Activated CD4-positive, alpha-beta T cell treated with anti-CD3 and anti-CD28 coated beads for 4 hours (primary cell): Measurements from ENCODE around the gene SPARC.
"Not testable (repeated sequence)": the region's sequence is repeated elsewhere in the genome, so short reads cannot be mapped to it uniquely, and the experiment has no call there.

Experiments used
- DNase-seq, 2 donors: peaks; one replicate each; pipeline ENCODE4 v3.0.0-alpha.2; 2020

The SPARC gene

DNA sequence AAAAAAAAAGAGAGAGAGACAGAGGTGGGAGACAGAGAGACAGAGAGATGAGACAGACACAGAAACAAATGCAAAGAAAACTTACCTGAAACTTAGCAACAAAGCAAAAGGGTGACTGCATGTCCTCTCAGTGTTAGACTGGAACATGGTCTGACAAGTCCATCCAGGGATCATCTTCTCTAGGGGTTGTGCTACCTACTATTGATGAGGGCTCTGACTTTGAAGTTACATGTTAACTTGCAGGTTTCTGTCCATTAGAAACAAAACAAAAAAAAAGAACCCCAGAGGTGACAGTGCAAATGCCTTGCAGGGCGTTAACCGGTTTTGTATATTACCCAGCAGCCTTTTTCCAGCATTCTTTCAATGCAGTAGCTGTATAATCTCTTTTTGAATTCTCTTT is 13.6 kb upstream of the SPARC start:
- DNase-seq = no peak

GRCh38 chr5:151699071-151699901 is 12.6 kb upstream of the SPARC start:
- no peak for DNase-seq

GRCh38 chr5:151698081-151698480 is 11.4 kb upstream of the SPARC start:
- DNase-seq = not testable (repeated sequence)

DNA sequence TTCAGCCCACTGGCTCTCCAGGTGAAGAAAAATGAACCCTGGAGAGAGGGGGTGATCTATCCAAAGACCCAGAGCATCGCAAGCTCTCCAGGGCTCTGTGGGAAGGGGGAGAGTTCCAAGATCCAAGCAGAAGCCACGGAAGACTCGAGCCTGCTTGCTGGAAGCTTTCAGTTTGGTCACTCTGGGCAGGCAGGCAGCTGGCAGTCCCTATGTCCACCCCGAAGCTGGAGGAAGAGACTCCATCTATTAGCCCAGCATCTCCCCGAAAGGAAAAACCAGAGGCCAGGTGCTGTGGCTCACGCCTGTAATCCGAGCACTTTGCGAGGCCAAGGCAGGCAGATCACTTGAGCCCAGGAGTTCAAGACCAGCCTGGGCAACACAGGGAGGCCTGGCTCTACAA is 10.7 kb upstream of the SPARC start:
- no peak for DNase-seq

- no peak for DNase-seq
Observed at GRCh38 chr5:151696470-151697061, 9.9 kb upstream of the SPARC start.

- DNase-seq = no peak
Observed at GRCh38 chr5:151695464-151695863, 8.7 kb upstream of the SPARC start.

GRCh38 chr5:151694035-151694485 is 7.3 kb upstream of the SPARC start:
- no peak for DNase-seq

GRCh38 chr5:151692312-151692711 is 5.6 kb upstream of the SPARC start:
- DNase-seq = no peak

- DNase-seq = no peak
Observed at GRCh38 chr5:151691706-151692105, 5.0 kb upstream of the SPARC start.

- not testable (repeated sequence) for DNase-seq
Observed at GRCh38 chr5:151689591-151689990, 2.9 kb upstream of the SPARC start.

GRCh38 chr5:151688436-151688835 is 1.7 kb upstream of the SPARC start:
- DNase-seq = no peak

- no peak for DNase-seq
Observed at GRCh38 chr5:151685749-151686673, 704 bp downstream of the SPARC start.

DNA sequence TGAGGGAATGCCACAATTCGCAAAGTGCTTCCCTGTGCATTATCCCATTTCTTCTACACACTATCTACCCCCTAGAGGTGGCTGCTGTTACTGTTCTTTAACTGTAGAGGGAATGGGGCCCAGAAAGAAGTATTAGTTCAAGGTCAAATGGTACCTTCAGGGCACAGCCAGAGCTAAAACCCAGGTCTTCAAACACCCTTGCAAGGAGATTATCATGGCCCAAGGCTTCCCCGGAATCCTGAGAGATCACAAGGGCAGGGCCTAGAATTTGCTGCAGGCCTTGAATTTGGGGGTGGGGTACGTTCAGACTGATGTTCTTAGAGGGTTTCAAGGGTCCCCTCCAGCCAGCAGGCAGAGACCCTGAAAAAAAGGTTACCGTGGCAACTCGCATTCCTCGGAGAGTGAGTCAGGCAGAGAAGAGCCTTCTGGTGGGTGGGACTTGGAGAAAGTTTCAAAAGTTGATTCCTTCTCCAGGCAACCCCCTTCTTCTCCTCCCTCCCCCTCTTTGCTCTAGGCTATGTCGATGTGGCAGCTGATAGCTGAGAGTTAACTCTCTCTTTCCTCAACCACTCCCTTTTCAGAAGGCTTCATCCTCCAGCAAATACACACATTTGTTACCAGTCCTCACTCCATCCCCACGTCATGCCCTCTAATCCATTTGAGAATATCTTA is 1.9 kb downstream of the SPARC start:
- no peak for DNase-seq

GRCh38 chr5:151683986-151684588 is 2.6 kb downstream of the SPARC start:
- DNase-seq = no peak

DNA sequence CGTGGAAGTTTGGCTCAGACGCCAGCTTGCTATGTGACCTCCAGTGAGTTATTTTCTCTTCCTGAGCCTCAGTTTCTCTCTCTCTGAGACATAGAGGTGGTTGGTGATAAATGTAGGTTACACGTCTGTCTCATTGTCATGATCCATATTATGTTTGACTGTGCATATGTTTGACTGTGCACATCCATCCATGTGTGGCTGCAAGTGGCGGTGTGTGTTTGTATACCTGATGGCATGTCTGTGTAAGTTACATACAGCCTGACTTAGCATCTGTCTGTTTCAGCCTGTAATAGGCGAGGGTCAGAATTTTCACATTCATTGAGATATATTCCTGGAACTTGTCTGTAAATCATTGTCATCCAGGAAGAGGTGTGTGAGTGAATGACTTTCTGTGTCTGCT is 3.3 kb downstream of the SPARC start:
- no peak for DNase-seq

GRCh38 chr5:151682751-151683331 is 3.9 kb downstream of the SPARC start:
- no peak for DNase-seq

GRCh38 chr5:151682240-151682639 is 4.5 kb downstream of the SPARC start:
- no peak for DNase-seq

DNA sequence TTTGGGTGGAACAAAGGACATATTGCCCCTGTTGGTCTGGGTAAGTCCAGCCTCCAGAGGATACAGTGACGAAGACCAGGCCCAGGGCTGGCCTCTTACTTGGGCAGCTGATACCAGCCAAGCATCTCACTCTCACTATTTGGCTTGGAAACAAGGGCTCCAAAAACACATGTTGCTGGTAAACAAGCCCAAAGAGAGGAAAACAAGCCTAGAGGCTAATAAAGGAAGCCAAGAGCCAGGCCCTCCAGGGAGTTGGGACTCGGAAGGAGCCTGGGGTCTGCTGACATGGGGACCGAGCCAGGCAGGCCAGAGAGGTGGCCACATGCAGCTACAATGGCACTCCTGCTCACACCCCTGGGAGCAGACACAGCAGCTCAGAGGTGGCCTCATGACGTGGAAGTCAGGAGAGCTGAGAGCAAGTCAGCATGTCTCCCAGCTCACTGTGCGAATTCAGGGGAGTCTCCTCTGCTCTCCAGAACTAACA is 5.7 kb downstream of the SPARC start:
- no peak for DNase-seq

DNA sequence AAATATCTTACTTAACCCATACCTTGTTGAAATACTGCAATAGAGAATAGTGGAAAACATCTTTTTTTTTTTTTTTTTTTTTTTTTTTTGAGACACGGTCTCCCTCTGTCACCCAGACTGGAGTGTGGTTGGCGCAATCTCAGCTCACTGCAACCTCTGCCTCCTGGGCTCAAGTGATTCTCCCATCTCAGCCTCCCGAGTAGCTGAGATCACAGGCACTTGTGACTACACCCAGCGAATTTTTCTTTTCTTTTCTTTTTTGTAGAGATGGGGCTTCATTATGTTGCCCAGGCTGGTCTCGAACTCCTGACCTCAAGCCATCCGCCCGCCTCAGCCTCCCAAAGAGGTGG is 6.6 kb downstream of the SPARC start:
- DNase-seq = not testable (repeated sequence)

- DNase-seq = no peak
Observed at GRCh38 chr5:151679421-151680155, 7.1 kb downstream of the SPARC start.

DNA sequence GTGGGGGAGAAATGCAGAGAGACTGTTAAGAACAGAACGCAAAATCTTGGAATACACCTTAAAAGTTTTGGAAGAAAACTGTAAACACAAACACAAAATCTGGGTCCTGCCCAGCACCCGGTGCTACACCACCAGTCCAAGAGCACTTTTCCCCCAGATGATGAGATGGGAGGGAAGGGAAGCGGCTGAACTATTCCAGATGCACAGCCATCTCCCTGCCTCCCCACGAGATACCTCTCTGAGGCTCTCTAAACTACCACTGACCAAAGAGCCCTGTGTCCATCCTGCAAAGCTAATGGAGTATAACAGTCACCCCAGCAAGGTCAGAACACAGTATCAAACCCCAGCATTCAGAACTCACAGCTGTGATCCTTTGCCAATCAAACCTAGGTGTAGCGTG is 8.0 kb downstream of the SPARC start:
- DNase-seq = no peak
